Measurements from ENCODE around the gene MATN1.

MATN1 gene

DNA sequence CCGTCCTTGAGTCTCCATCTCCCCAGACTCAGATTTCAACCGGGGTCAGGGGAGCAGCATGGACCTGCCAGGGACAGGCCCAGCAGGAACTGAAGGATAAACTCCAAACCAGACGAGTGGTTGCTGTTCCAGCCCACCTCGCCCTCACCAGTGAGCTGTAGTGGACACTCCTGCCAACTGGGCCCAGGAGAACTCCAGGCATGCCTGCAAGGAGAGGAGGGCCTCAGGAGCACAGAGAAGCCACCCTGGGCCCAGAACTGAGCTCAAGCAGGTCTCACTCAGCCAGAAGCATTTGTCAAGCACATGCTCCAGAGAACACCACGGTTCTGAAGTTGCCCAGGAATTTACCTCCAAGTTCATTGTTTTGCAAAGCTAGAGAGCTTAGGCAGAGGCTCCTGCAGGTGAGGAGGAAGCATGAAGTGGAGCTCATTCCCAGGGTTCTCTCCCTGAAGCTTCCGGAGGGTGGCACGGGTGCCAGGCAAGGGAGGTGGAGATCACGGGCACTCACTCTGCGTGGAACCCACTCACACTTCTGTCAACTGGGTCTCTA is 61.0 kb downstream of the MATN1 start:
- DNase-seq (ENCODE audit: low read depth, low spot score), result no peak

GRCh38 chr1:30661311-30661710 is 62.1 kb downstream of the MATN1 start:
- DNase-seq (ENCODE audit: low read depth, low spot score), result no peak

Measured in smooth muscle cell of the brain vasculature (primary cell).